GM20000 (cell line): Measurements from ENCODE around the gene TYSND1.

Experiments
- DNase-seq: peaks from one replicate; pipeline ENCODE4 v3.0.0; 2012; ENCODE audit warnings: low spot score
- TF ChIP-seq, protein P1 (sequence below): IDR thresholded peaks from 2 replicates; pipeline ENCODE4 v1.5.1; 2012; ENCODE audit warnings: mild to moderate bottlenecking, control low read depth; ENCODE audit errors: extremely low read depth, missing control alignments

TYSND1 gene

GRCh38 chr10:70139151-70139996 lies 7.1 kb downstream of the TYSND1 start:
- DNase-seq: no peak
- TF ChIP-seq, protein P1, sequence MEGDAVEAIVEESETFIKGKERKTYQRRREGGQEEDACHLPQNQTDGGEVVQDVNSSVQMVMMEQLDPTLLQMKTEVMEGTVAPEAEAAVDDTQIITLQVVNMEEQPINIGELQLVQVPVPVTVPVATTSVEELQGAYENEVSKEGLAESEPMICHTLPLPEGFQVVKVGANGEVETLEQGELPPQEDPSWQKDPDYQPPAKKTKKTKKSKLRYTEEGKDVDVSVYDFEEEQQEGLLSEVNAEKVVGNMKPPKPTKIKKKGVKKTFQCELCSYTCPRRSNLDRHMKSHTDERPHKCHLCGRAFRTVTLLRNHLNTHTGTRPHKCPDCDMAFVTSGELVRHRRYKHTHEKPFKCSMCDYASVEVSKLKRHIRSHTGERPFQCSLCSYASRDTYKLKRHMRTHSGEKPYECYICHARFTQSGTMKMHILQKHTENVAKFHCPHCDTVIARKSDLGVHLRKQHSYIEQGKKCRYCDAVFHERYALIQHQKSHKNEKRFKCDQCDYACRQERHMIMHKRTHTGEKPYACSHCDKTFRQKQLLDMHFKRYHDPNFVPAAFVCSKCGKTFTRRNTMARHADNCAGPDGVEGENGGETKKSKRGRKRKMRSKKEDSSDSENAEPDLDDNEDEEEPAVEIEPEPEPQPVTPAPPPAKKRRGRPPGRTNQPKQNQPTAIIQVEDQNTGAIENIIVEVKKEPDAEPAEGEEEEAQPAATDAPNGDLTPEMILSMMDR: no peak

GRCh38 chr10:70137927-70138883 lies 8.3 kb downstream of the TYSND1 start:
- TF ChIP-seq, protein P1: no peak
- no peak for DNase-seq

DNA sequence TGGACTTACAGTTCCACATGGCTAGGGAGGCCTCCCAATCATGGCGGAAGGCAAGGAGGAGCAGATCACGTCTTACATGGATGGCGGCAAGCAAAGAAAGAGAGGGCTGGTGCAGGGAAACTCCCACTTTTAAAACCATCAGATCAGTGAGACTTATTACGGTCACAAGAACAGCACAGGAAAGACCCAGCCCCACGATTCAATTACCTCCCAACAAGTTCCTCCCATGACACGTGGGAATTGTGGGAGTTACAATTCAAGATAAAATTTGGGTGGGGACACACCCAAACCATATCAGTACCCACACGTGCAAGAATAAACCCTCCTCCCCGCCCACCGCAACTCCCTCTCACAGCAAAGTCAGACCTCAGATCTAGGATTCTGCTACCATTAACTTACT lies 9.4 kb downstream of the TYSND1 start:
- DNase-seq: no peak

GRCh38 chr10:70135684-70136083 lies 10.8 kb downstream of the TYSND1 start:
- TF ChIP-seq, protein P1: no peak
- no peak for DNase-seq

More for the DNA sequence above, 9.4 kb downstream of the TYSND1 start:
- TF ChIP-seq, protein P1: no peak

- DNase-seq: peak; percentile 11
- TF ChIP-seq, protein P1: no peak
These were observed 11.5 kb downstream of the TYSND1 start for GRCh38 chr10:70135046-70135445.

DNA sequence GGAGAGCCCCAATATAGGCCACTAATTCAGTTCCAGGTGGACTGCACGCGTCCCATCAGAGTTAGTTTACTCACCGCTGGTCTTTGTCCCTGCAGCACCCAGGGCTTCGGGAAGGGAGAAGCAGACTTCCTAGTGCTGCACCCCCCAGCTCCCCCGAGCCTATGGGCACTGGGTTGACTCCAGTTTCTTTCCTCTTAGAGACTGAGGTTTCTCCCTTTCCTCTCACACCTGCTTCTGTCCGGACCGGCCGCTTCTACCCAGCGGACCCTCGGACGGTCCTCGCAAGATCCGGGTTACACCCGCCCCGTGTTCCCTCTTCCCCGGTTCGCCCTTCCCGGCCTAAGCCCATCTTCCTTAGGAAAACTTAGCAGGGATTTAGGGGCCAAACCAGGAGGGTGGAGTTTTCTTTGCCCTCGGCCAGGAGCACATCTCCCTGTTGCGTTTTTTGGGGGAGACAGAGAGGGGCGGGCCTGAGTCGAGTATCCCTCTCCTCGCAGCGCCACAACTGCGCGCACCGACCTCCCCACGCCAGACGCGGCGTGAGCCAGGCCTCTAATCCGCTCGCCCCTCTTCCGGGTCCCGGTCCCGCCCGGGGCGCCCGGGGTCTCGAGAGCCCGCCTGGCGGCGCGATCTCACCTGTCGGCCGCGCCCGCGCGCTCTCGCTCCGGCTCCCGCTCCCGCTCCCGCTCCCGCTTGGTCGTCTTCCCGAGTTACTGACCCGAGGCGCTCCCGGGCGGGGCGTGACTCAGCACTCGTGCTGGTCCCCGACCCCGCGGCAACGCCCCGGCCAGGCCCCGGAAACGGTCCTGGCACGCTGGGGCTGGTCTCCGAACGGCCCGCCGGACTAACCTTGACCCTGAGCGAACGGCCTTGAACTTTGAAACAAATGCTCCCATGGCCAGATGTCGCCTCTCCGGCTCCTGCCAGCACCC lies 14.1 kb downstream of the TYSND1 start, which contains the start of gene AIFM2:
Gene AIFM2 (minus strand): TSS at position 728 of the 932 bp plus-strand sequence. CDS start 8,741 bp downstream, outside the sequence.
- peak; percentile 88 for DNase-seq
- TF ChIP-seq, protein P1: no peak
